T-cell (primary cell): ENCODE measurements around the gene LRRN4. TPM values are rescaled to one million over a fixed set of nuclear protein-coding genes. Genes with fewer than 3 reads are reported as not detected.

Experiments
- ATAC-seq, 4 experiments: fragments of 200-7000 bp in 3 of 4; fragments of 150-1000 bp in 1 of 4; cut with Tn5 transposase; replicated peaks in 1 of 4; 1 replicate in 3 of 4; 2 replicates in 1 of 4; pipeline ENCODE4 v1.10.0; 2021; ENCODE audit warnings: moderate library complexity in 3 of 4, mild to moderate bottlenecking in 2 of 4, moderate number of reproducible peaks in 1 of 4
- CTCF ChIA-PET, 2 donors: fragments of 300-600 bp; sonication (Branson Sonifier 250); formaldehyde crosslinking; loops; one replicate each; lab custom pipeline; 2022; ENCODE audit warnings: antibody characterized with exemption in 2 of 2; lab: Charles Lee
- POLR2A ChIA-PET, 2 donors: fragments of 300-600 bp; sonication (Branson Sonifier 250); formaldehyde crosslinking; loops; one replicate each; lab custom pipeline; 2022; ENCODE audit warnings: antibody characterized with exemption in 2 of 2; lab: Charles Lee
- DNase-seq, 35 experiments: peaks; one replicate each; pipeline versions ENCODE4 v3.0.0 to v3.0.0-alpha.2; 2013 to 2023
- H3K27ac ChIP-seq: one replicate; pipeline ENCODE4 v1.5.1; 2013; ENCODE audit warnings: low read length
- H3K27me3 ChIP-seq, 2 experiments: replicated peaks in 1 of 2; 1 replicate in 1 of 2; 2 replicates in 1 of 2; pipeline versions ENCODE4 v1.6.1 to v1.7.0; 2013; ENCODE audit warnings: low read length in 1 of 2, mixed read lengths in 1 of 2; ENCODE audit not compliant: control insufficient read depth in 2 of 2, insufficient read depth in 2 of 2; ENCODE audit errors: extremely low read depth in 1 of 2
- H3K36me3 ChIP-seq, 2 donors: 1 replicate in 1 of 2; 2 replicates in 1 of 2; pipeline versions ENCODE4 v1.6.1 to v1.7.0; 2013; ENCODE audit warnings: low read length in 1 of 2; ENCODE audit not compliant: control insufficient read depth in 2 of 2, insufficient read depth in 1 of 2; ENCODE audit errors: extremely low read depth in 1 of 2
- H3K4me1 ChIP-seq, 2 experiments: 1 replicate in 1 of 2; 2 replicates in 1 of 2; pipeline versions ENCODE4 v1.6.1 to v1.7.0; 2013; ENCODE audit warnings: low read length in 2 of 2, mixed read lengths in 1 of 2; ENCODE audit not compliant: insufficient read depth in 2 of 2, control insufficient read depth in 1 of 2; ENCODE audit errors: extremely low read depth in 1 of 2
- H3K4me3 ChIP-seq, 2 donors: 1 replicate in 1 of 2; 2 replicates in 1 of 2; pipeline versions ENCODE4 v1.5.1 to v1.7.0; 2013; ENCODE audit warnings: mild to moderate bottlenecking in 2 of 2, low read length in 1 of 2, moderate library complexity in 1 of 2; ENCODE audit not compliant: control insufficient read depth in 1 of 2; ENCODE audit errors: extremely low read depth in 1 of 2
- H3K9me3 ChIP-seq: 2 replicates; pipeline ENCODE4 v1.7.0; 2013
- H3K27ac Mint-ChIP-seq, 2 donors: one replicate each; pipeline ENCODE4 v1.8.0; 2020 to 2021; ENCODE audit warnings: mild to moderate bottlenecking in 2 of 2, mixed read lengths in 2 of 2
- H3K27me3 Mint-ChIP-seq, 2 donors: one replicate each; pipeline ENCODE4 v1.8.0; 2021 to 2022; ENCODE audit warnings: mixed read lengths in 2 of 2
- H3K36me3 Mint-ChIP-seq: one replicate; pipeline ENCODE4 v1.8.0; 2021; ENCODE audit warnings: mixed read lengths
- H3K4me1 Mint-ChIP-seq, 3 donors: one replicate each; pipeline ENCODE4 v1.8.0; 2020 to 2022; ENCODE audit warnings: mixed read lengths in 3 of 3, mild to moderate bottlenecking in 1 of 3
- H3K4me3 Mint-ChIP-seq, 3 donors: one replicate each; pipeline ENCODE4 v1.8.0; 2020 to 2022; ENCODE audit warnings: mild to moderate bottlenecking in 3 of 3, mixed read lengths in 3 of 3, moderate library complexity in 3 of 3
- H3K9me3 Mint-ChIP-seq, 3 donors: one replicate each; pipeline ENCODE4 v1.8.0; 2020 to 2022; ENCODE audit warnings: mixed read lengths in 3 of 3
- WGBS: methylation state at CpG from one replicate; pipeline ENCODE4 v1.1.5; 2013; ENCODE audit warnings: missing lambda C conversion rate; ENCODE audit not compliant: insufficient coverage; 5-methylcytosine and 5-hydroxymethylcytosine counted together
- total RNA-seq, 35 experiments: library from RNA in 6 of 35; stranded (reverse) in 6 of 35; fragments of 120-200 nt in 1 of 35; gene quantifications; one replicate each; pipeline versions ENCODE4 v1.2.1 to v1.2.4 and lab custom pipeline; 2013 to 2026

LRRN4 gene
- total RNA-seq, 5 donors from 2014 or later (not counting 1 experiment from before 2014, with no cell fraction given) = 0.09 TPM; not detected in 3

DNA sequence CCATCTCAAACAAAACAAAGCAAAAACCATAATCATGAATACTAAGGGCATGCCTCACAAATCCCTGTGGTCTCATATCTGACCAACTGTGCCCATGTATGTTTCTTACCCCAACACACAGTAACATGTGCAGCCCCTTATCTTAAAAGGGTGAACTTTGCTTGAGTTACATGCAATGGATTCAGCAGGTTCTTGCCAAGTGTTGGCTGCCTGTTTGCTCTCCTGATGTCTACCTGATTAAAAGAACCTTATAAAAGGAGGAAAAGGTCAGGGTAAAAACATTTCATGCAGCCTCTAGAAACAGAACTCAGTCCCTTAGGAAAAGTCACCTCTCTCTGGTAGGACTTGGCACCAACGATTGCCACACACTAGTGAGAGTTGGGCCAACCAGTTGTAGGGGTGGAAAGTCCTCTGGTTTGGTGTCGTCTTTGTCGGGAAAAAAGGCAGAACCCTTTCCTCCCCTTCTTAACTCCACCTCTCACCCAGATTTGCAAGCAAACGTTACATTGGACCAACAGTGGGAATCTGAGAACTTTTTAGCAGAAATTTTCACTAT is 14.0 kb upstream of the LRRN4 start:
- CTCF ChIA-PET = no interaction called here

GRCh38 chr20:6066582-6066981 is 12.7 kb upstream of the LRRN4 start:
- peaks cover 4 to 12% of the 10 kb centered on the region in 2 donors for H3K27me3 Mint-ChIP-seq
- no peak overlapping the region for H3K27ac Mint-ChIP-seq

More for the DNA sequence above, 14.0 kb upstream of the LRRN4 start:
- no peaks in the 10 kb centered on the region for H3K9me3 ChIP-seq
- Mint-ChIP-seq H3K27ac (no peak overlapping the region), H3K36me3 (no peaks in the 10 kb centered on the region), H3K9me3 (no peaks in the 10 kb centered on the region), H3K4me1 (no peaks in the 10 kb centered on the region), H3K27me3 (peaks cover 4 to 8% of the 10 kb centered on the region in 2 donors), H3K4me3 (no peak overlapping the region)
- no peaks in the 10 kb centered on the region for H3K36me3 ChIP-seq
- ATAC-seq = no peak
- no peak overlapping the region for H3K27ac ChIP-seq
- H3K4me3 ChIP-seq = no peak overlapping the region
- peaks cover 0 to 6% of the 10 kb centered on the region in 2 experiments for H3K27me3 ChIP-seq
- POLR2A ChIA-PET = no interaction called here
- no peak for DNase-seq
- no peaks in the 10 kb centered on the region for H3K4me1 ChIP-seq
- WGBS = no CpG with 5 or more reads among the region's 4 CpGs

DNA sequence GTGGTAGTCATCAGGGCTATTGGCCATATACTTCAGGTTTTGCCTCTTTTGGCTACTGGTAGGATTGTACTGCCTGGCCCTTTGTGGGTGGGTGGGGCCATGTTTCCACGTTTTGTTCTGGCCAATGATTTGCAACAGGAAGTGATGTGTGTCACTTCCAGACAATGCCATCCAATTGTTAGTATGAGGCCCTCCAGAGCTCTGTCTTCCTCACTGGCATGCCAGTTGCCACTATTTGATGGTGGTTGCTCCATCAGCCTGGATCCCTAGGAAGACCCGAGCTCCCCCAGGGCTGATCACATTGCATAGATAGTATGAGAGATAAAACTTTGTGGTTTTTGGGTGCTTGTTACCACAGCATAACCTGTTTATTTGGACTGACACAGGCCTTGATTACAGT is 7.7 kb upstream of the LRRN4 start:
- no peaks in the 10 kb centered on the region for H3K36me3 Mint-ChIP-seq
- peaks cover 18 to 23% of the 10 kb centered on the region in 2 donors for H3K27me3 Mint-ChIP-seq
- H3K27ac Mint-ChIP-seq = no peak overlapping the region
- Histone ChIP-seq H3K36me3 (no peaks in the 10 kb centered on the region), H3K4me1 (no peaks in the 10 kb centered on the region), H3K27me3 (peaks cover 0 to 8% of the 10 kb centered on the region in 2 experiments), H3K9me3 (no peaks in the 10 kb centered on the region), H3K4me3 (no peak overlapping the region), H3K27ac (no peak overlapping the region)
- no CpG with 5 or more reads among the region's 2 CpGs for whole genome bisulfite sequencing
- no peaks in the 10 kb centered on the region for H3K9me3 Mint-ChIP-seq
- DNase-seq (no peak), ATAC-seq (no peak)
- ChIA-PET CTCF (no interaction called here), POLR2A (no interaction called here)
- H3K4me3 Mint-ChIP-seq = no peak overlapping the region
- H3K4me1 Mint-ChIP-seq = peaks cover 4 to 6% (median 5%) of the 10 kb centered on the region in 3 donors

More at GRCh38 chr20:6066582-6066981, 12.7 kb upstream of the LRRN4 start:
- Histone ChIP-seq H3K9me3 (no peaks in the 10 kb centered on the region), H3K27ac (no peak overlapping the region), H3K4me3 (no peak overlapping the region), H3K27me3 (peaks cover 0 to 6% of the 10 kb centered on the region in 2 experiments), H3K4me1 (no peaks in the 10 kb centered on the region), H3K36me3 (no peaks in the 10 kb centered on the region)
- no peak for DNase-seq
- no peak for ATAC-seq
- Mint-ChIP-seq H3K4me3 (no peak overlapping the region), H3K9me3 (no peaks in the 10 kb centered on the region), H3K36me3 (no peaks in the 10 kb centered on the region), H3K4me1 (peaks cover 0 to 3% (median 2%) of the 10 kb centered on the region in 3 donors)
- WGBS = 88% methylated on average over 1 of the region's 3 CpGs
- CTCF ChIA-PET = no interaction called here
- POLR2A ChIA-PET = no interaction called here

DNA sequence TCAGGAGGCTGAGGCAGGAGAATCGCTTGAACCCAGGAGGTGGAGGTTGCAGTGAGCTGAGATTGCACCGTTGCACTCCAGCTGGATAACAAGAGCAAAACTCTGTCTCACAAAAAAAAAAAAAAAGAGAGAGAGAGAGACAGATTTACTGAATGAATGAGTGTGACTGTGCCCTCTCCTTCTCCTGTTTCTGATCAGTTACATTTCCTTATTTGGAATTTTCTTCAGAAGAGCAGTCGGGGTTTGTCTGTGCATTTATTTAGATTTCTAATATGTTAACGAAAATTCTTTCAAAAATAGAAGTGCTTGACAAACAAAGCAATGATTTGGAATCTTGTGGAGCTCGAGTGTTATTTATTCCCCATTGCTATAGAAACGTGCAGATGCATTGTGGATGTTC is 6.4 kb upstream of the LRRN4 start:
- POLR2A ChIA-PET = no interaction called here
- WGBS = 50% methylated on average over 1 of the region's 6 CpGs
- Histone ChIP-seq H3K27me3 (peaks cover 0 to 19% of the 10 kb centered on the region in 2 experiments), H3K27ac (no peak overlapping the region), H3K4me1 (no peaks in the 10 kb centered on the region), H3K36me3 (no peaks in the 10 kb centered on the region), H3K9me3 (no peaks in the 10 kb centered on the region), H3K4me3 (no peak overlapping the region)
- H3K4me1 Mint-ChIP-seq = peaks cover 4 to 6% (median 5%) of the 10 kb centered on the region in 3 donors
- CTCF ChIA-PET = no interaction called here
- peaks cover 20 to 23% of the 10 kb centered on the region in 2 donors for H3K27me3 Mint-ChIP-seq
- H3K9me3 Mint-ChIP-seq = no peaks in the 10 kb centered on the region
- no peak for ATAC-seq
- no peaks in the 10 kb centered on the region for H3K36me3 Mint-ChIP-seq
- no peak overlapping the region for H3K4me3 Mint-ChIP-seq
- DNase-seq = no peak
- no peak overlapping the region for H3K27ac Mint-ChIP-seq

- Histone ChIP-seq H3K4me1 (no peaks in the 10 kb centered on the region), H3K36me3 (no peaks in the 10 kb centered on the region), H3K4me3 (no peak overlapping the region), H3K27ac (no peak overlapping the region), H3K9me3 (no peaks in the 10 kb centered on the region), H3K27me3 (peaks cover 0 to 22% of the 10 kb centered on the region in 2 experiments)
- ChIA-PET CTCF (no interaction called here), POLR2A (no interaction called here)
- 82% methylated on average over 4 of the region's 7 CpGs for WGBS
- H3K4me3 Mint-ChIP-seq = no peak overlapping the region
- no peaks in the 10 kb centered on the region for H3K9me3 Mint-ChIP-seq
- ATAC-seq (no peak), DNase-seq (no peak)
- no peaks in the 10 kb centered on the region for H3K36me3 Mint-ChIP-seq
- peaks cover 27 to 28% of the 10 kb centered on the region in 2 donors for H3K27me3 Mint-ChIP-seq
- peak overlapping the region in 1 of 2 donors; percentile 4 for H3K27ac Mint-ChIP-seq
- H3K4me1 Mint-ChIP-seq = peaks cover 4 to 6% (median 5%) of the 10 kb centered on the region in 3 donors
Observed at GRCh38 chr20:6058684-6059295, 4.9 kb upstream of the LRRN4 start.

- Mint-ChIP-seq H3K9me3 (no peaks in the 10 kb centered on the region), H3K36me3 (no peaks in the 10 kb centered on the region), H3K4me3 (no peak overlapping the region), H3K27ac (no peak overlapping the region), H3K27me3 (peaks cover 27 to 32% of the 10 kb centered on the region in 2 donors), H3K4me1 (peaks cover 9 to 12% (median 10%) of the 10 kb centered on the region in 3 donors)
- H3K36me3 ChIP-seq = no peaks in the 10 kb centered on the region
- ATAC-seq (no peak), DNase-seq (no peak)
- WGBS = 0% methylated on average over 2 of the region's 2 CpGs
- POLR2A ChIA-PET = no interaction called here
- H3K9me3 ChIP-seq = no peaks in the 10 kb centered on the region
- H3K4me1 ChIP-seq = peaks cover 0 to 1% of the 10 kb centered on the region in 2 experiments
- H3K27me3 ChIP-seq = peaks cover 5 to 33% of the 10 kb centered on the region in 2 experiments
- no peak overlapping the region for H3K4me3 ChIP-seq
- CTCF ChIA-PET = no interaction called here
- H3K27ac ChIP-seq = no peak overlapping the region
Observed at GRCh38 chr20:6057691-6058090, 3.8 kb upstream of the LRRN4 start.
